ENCODE results near the gene DRAXIN. TPM values are rescaled to one million over a fixed set of nuclear protein-coding genes. Genes with fewer than 3 reads are reported as not detected.

Gene DRAXIN
- polyA plus RNA-seq, 1 experiment, result 0.04 TPM

- no peak for TF ChIP-seq CTCF (IDR thresholded peaks at IDR 0.05; ENCODE audit: low read depth, low read length)
- H3K4me3 ChIP-seq (ENCODE audit: low read depth, low read length), result no peak overlapping the region
- no peaks in the 10 kb centered on the region; the same call in 1 of the 2 replicates for H3K9me3 ChIP-seq (ENCODE audit: control insufficient read depth, insufficient read depth, low read length)
- POLR2A ChIA-PET, result no interaction called here
- CTCF ChIA-PET, result interaction anchor here (4.2 kb wide), 1 partner anchor 12 kb away, joined by 28 read pairs; the partner anchor contains the start of gene FBXO6
- no peak for DNase-seq (ENCODE audit: low read depth, low spot score)
- no peak overlapping the region for H3K27ac ChIP-seq (ENCODE audit: low read depth, low read length)
- H3K27me3 ChIP-seq (ENCODE audit: control insufficient read depth, insufficient read depth, low read length), result no peaks in the 10 kb centered on the region
Observed at GRCh38 chr1:11676386-11677103, 15.0 kb upstream of the DRAXIN start.

- no peak overlapping the region for H3K4me3 ChIP-seq (ENCODE audit: low read depth, low read length)
- no peaks in the 10 kb centered on the region for H3K27me3 ChIP-seq (ENCODE audit: control insufficient read depth, insufficient read depth, low read length)
- CTCF ChIA-PET, result no interaction called here
- DNase-seq (ENCODE audit: low read depth, low spot score), result no peak
- H3K27ac ChIP-seq (ENCODE audit: low read depth, low read length), result no peak overlapping the region
- TF ChIP-seq CTCF (IDR thresholded peaks at IDR 0.05; ENCODE audit: low read depth, low read length), result no peak
- POLR2A ChIA-PET, result no interaction called here
- no peaks in the 10 kb centered on the region; the same call in 1 of the 2 replicates for H3K9me3 ChIP-seq (ENCODE audit: control insufficient read depth, insufficient read depth, low read length)
Observed at GRCh38 chr1:11678442-11678841, 13.1 kb upstream of the DRAXIN start.

- peak overlapping the region; percentile 52 for H3K27ac ChIP-seq (ENCODE audit: low read depth, low read length)
- no peaks in the 10 kb centered on the region; the same call in 1 of the 2 replicates for H3K9me3 ChIP-seq (ENCODE audit: control insufficient read depth, insufficient read depth, low read length)
- ChIA-PET POLR2A (interaction anchor here (0.6 to 1.4 kb wide), 3 partner anchors 16 to 56 kb away, joined by 4 to 6 read pairs (median 5); partner anchors contain the start of gene FBXO6), CTCF (interaction anchor here (0.6 to 2.4 kb wide), 2 partner anchors 16 to 42 kb away, joined by 4 to 17 read pairs; partner anchors contain the start of gene FBXO6)
- no peak for DNase-seq (ENCODE audit: low read depth, low spot score)
- peak overlapping the region; percentile 84 for H3K4me3 ChIP-seq (ENCODE audit: low read depth, low read length)
- no peaks in the 10 kb centered on the region for H3K27me3 ChIP-seq (ENCODE audit: control insufficient read depth, insufficient read depth, low read length)
- TF ChIP-seq CTCF (IDR thresholded peaks at IDR 0.05; ENCODE audit: low read depth, low read length), result no peak
Observed at GRCh38 chr1:11680270-11681070, 11.0 kb upstream of the DRAXIN start.

- POLR2A ChIA-PET, result interaction anchor here (0.6 to 1.4 kb wide), 4 partner anchors 12 to 56 kb away, joined by 4 to 6 read pairs (median 4); partner anchors contain the start of gene FBXO6
- Histone ChIP-seq H3K4me3 (ENCODE audit: low read depth, low read length) (peak within 1 kb of the TSS; percentile 84), H3K27ac (ENCODE audit: low read depth, low read length) (peak within 1 kb of the TSS; percentile 52), H3K27me3 (ENCODE audit: control insufficient read depth, insufficient read depth, low read length) (no peaks in the 10 kb centered on the region), H3K9me3 (ENCODE audit: control insufficient read depth, insufficient read depth, low read length) (no peaks in the 10 kb centered on the region; the same call in 1 of the 2 replicates)
- CTCF ChIA-PET, result interaction anchor here (0.6 to 2.4 kb wide), 10 partner anchors 15 to 644 kb away, joined by 3 to 17 read pairs (median 4); partner anchors contain the start of gene FBXO6
- no peak for TF ChIP-seq CTCF (IDR thresholded peaks at IDR 0.05; ENCODE audit: low read depth, low read length)
- peak; percentile 32 for DNase-seq (ENCODE audit: low read depth, low spot score)
Observed at GRCh38 chr1:11681071-11681771, 10.3 kb upstream of the DRAXIN start, which contains the start of gene MAD2L2. Gene MAD2L2, minus strand, starts transcription at chr1:11681148. Its CDS starts 547 bp downstream, at chr1:11680601.
